Heart right ventricle (tissue), 16 donors: ENCODE results near the gene MRPS31. TPM values are rescaled to one million over a fixed set of nuclear protein-coding genes. Genes with fewer than 3 reads are reported as not detected.

Source experiments
- ATAC-seq, 8 donors: fragments of 200-7000 bp; cut with Tn5 transposase; one replicate each; pipeline ENCODE4 v1.9.1; 2020; ENCODE audit warnings: mild to moderate bottlenecking in 8 of 8, moderate library complexity in 8 of 8, moderate number of reproducible peaks in 1 of 8
- DNase-seq, 2 donors: peaks; one replicate each; pipeline ENCODE4 v3.0.0-alpha.2; 2020
- H3K27ac ChIP-seq, 10 donors: fragments of 200-600 bp; sonication (generic) in 2 of 10; one replicate each; pipeline versions ENCODE4 v1.5.0 to v1.8.0; 2020 to 2022; ENCODE audit warnings: mild to moderate bottlenecking in 3 of 10
- H3K27me3 ChIP-seq, 7 donors: fragments of 200-600 bp; one replicate each; pipeline ENCODE4 v1.8.0; 2021 to 2022; ENCODE audit warnings: mild to moderate bottlenecking in 2 of 7
- H3K36me3 ChIP-seq, 9 donors: fragments of 200-600 bp; sonication (generic) in 1 of 9; one replicate each; pipeline versions ENCODE4 v1.5.0 to v1.8.0; 2020 to 2022; ENCODE audit warnings: mild to moderate bottlenecking in 2 of 9
- H3K4me1 ChIP-seq, 9 donors: fragments of 200-600 bp; sonication (generic) in 1 of 9; one replicate each; pipeline versions ENCODE4 v1.5.0 to v1.8.0; 2020 to 2022; ENCODE audit warnings: mild to moderate bottlenecking in 4 of 9
- H3K4me3 ChIP-seq, 10 donors: fragments of 200-600 bp; sonication (generic) in 2 of 10; one replicate each; pipeline versions ENCODE4 v1.5.0 to v1.8.0; 2020 to 2022; ENCODE audit warnings: mild to moderate bottlenecking in 7 of 10, moderate library complexity in 2 of 10
- H3K9me3 ChIP-seq, 11 donors: fragments of 200-600 bp in 10 of 11; sonication (generic) in 2 of 11; one replicate each; pipeline versions ENCODE4 v1.5.0 to v1.8.0; 2013 to 2022; ENCODE audit warnings: mild to moderate bottlenecking in 2 of 11, control low read depth in 1 of 11, moderate library complexity in 1 of 11
- WGBS, 2 donors: extraction: QIAGEN DNeasy Blood & Tissue Kit; methylation state at CpG; one replicate each; pipeline ENCODE4 v1.1.7; 2013; ENCODE audit warnings: inconsistent platforms in 1 of 2; 5-methylcytosine and 5-hydroxymethylcytosine counted together
- intact Hi-C, 10 donors: fragments of 100-400 bp; cut with DNase I; formaldehyde crosslinking; loops; one replicate each; pipeline versions ENCODE4 v1.11.1 to v1.14.2; 2022
- polyA plus RNA-seq, 2 donors: library from polyadenylated mRNA; stranded (reverse); fragments of 200-250 nt; gene quantifications; one replicate each; pipeline ENCODE4 v1.2.3, GENCODE V29; 2013
- total RNA-seq, 10 donors: library from RNA; stranded (reverse); fragmentation: NEBNext Ultra II Directional in 3 of 10; extraction: Animal tissue kit (Norgen Biotek cat#: 25700) in 3 of 10; gene quantifications; one replicate each; pipeline versions ENCODE4 v1.2.1 to v1.2.4, GENCODE V29; 2021 to 2023
- TF ChIP-seq, protein P1 (sequence below), 9 donors: fragments of 200-600 bp; sonication (generic) in 2 of 9; IDR thresholded peaks; one replicate each; pipeline versions ENCODE4 v1.5.0 to v1.8.0; 2021 to 2022; ENCODE audit warnings: antibody characterized with exemption in 9 of 9, mild to moderate bottlenecking in 5 of 9, moderate library complexity in 1 of 9
- donor health status: Arrhythmogenic right ventricular cardiomyopathy.
- donor health status: ischemic (EF 13 %, LVEDD 7.1; RV severe dilation, severe dysfunction).
- donor health status: healthy with polysubstance abuse.
- donor health status: DM: no; HTN: yes; CAD: no.
- donor health status: DM: no; HTN: no; CAD: no.
- donor health status: ischemic (EF 25% LVEDD 6.9; RV normal size, moderate dysfunction).
- donor health status: ischemic (EF 25% LVEDD 5.7; RV mildly dilated, moderate dysfunction).
- donor health status: healthy.
- donor health status: DM: yes; HTN: yes; CAD: no.
- donor health status: Ischemic cardiomyopathy.
- donor health status: ischemic (EF 35%, LVEDD 5.7; RV mildly dilated, moderate dysfunction).
- donor health status: nonischemic (EF 11% LVEDD 7.7; RV severe dilation, severe dysfunction).
- donor health status: DM: yes; HTN: yes; CAD: no.
- donor health status: PGD.
- donor health status: ischemic (EF 29% LVEDD 5.4; RV normal size, mild dysfunction).
- donor health status: nonischemic (EF 23%, LVEDD 6.1; RV moderate dilation, normal function).

MRPS31 gene
- total and polyA plus RNA-seq, 12 donors: 22.2 to 121 (median 30.5) TPM

DNA sequence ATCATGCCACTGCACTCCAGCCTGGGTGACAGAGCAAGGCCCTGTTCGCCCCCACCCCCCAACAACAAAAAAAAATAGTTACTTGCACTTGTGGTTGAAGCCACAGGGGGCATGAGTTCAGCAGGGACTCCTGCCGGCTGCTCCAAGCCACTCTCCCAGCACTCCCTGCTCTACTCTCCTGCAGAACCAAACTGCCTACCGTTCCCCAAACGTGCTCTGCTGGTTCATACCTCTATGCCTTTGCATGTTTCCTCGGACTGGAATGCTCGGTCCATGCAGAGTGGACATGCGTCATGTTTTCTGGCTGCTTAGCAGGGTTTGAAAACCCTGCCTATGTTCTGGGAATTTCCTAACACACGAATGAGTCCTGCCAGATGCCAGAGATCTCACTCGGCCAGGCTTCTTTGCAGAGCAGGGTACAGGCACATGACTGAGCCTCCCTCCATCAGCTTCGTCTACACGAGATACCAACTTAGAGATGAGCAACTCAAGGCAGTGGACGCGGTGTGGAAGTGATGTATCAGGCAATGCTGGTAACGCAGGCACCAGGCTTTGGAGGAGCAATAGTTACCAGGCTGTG is 9.9 kb upstream of the MRPS31 start:
- Histone ChIP-seq H3K4me3 (no peak overlapping the region), H3K27ac (no peak overlapping the region), H3K36me3 (no peaks in the 10 kb centered on the region), H3K4me1 (peaks cover 0 to 24% (median 0%) of the 10 kb centered on the region in 9 donors), H3K27me3 (no peaks in the 10 kb centered on the region), H3K9me3 (no peaks in the 10 kb centered on the region)
- DNase-seq (no peak), ATAC-seq (no peak)
- TF ChIP-seq, protein P1, sequence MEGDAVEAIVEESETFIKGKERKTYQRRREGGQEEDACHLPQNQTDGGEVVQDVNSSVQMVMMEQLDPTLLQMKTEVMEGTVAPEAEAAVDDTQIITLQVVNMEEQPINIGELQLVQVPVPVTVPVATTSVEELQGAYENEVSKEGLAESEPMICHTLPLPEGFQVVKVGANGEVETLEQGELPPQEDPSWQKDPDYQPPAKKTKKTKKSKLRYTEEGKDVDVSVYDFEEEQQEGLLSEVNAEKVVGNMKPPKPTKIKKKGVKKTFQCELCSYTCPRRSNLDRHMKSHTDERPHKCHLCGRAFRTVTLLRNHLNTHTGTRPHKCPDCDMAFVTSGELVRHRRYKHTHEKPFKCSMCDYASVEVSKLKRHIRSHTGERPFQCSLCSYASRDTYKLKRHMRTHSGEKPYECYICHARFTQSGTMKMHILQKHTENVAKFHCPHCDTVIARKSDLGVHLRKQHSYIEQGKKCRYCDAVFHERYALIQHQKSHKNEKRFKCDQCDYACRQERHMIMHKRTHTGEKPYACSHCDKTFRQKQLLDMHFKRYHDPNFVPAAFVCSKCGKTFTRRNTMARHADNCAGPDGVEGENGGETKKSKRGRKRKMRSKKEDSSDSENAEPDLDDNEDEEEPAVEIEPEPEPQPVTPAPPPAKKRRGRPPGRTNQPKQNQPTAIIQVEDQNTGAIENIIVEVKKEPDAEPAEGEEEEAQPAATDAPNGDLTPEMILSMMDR (IDR thresholded peaks at IDR 0.05): no peak
- intact Hi-C loops: loop anchor here in 1 of 10 donors (10.0 kb wide), 1 partner anchor 284 kb away; the partner anchor contains the start of gene WBP4
- WGBS, 2 donors: 70 to 74% methylated on average over 14 of the region's 14 CpGs

DNA sequence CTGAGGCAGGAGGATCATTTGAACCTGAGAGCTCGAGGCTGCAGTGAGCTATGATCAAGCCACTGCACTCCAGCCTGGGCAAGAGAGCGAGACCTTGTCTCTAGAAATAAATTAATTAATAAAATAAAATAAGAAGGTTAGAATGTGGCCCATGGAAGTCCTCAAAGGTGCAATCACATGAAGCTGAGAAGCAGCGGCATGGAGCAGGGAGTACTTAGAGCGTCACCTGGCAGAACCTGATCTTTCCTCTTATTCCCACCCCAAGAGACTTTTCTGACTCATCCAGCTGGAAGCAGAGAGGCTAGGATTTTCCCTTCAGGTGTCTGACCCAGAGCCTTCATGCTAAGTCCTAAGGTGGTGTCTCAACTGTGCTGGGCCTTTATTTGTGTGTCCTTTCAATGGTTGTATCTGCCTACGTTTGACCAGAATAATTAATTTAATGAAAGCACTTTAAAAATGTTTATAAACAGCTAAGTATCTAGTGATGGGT is 8.9 kb upstream of the MRPS31 start:
- no peaks in the 10 kb centered on the region for H3K36me3 ChIP-seq
- TF ChIP-seq, protein P1 (IDR thresholded peaks at IDR 0.05): no peak
- DNase-seq (no peak), ATAC-seq (no peak)
- 95 to 98% methylated on average over 5 of the region's 5 CpGs for WGBS, 2 donors
- intact Hi-C loops: loop anchor here in 6 of 10 donors (5.0 to 10.0 kb wide), 5 partner anchors 275 to 1098 kb away; partner anchors contain the start of gene WBP4 (in 1 of the 6)
- no peaks in the 10 kb centered on the region for H3K27me3 ChIP-seq
- no peaks in the 10 kb centered on the region for H3K9me3 ChIP-seq
- no peak overlapping the region for H3K27ac ChIP-seq
- peaks cover 0 to 25% (median 0%) of the 10 kb centered on the region in 9 donors for H3K4me1 ChIP-seq
- no peak overlapping the region for H3K4me3 ChIP-seq

DNA sequence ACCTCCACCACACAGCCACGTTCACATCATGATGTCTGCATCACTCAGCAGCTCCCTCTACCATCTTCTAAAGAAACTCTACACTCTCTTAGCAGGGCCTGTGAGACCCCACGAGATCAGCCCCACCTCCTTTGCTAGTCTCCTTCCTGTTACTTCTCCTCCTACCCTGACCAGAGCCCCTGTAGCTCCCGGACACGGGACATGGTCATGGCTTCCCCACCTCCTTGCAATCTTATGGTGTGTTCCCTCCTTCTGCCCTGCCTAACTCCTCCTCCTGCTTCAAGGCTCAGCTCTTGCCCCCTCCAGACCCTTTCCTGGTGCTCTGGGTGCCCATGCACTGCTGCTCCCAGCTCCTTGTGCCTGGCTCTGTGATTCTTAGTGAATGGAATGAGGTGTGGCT is 8.1 kb upstream of the MRPS31 start:
- no peak for DNase-seq
- Histone ChIP-seq H3K4me1 (peaks cover 0 to 25% (median 0%) of the 10 kb centered on the region in 9 donors), H3K27me3 (no peaks in the 10 kb centered on the region), H3K9me3 (no peaks in the 10 kb centered on the region), H3K4me3 (no peak overlapping the region), H3K36me3 (no peaks in the 10 kb centered on the region), H3K27ac (no peak overlapping the region)
- TF ChIP-seq, protein P1 (IDR thresholded peaks at IDR 0.05): no peak
- intact Hi-C loops: loop anchor here in 6 of 10 donors (5.0 to 10.0 kb wide), 4 partner anchors 276 to 1097 kb away; no protein-coding TSS in a partner anchor
- no peak for ATAC-seq
- 38 to 39% methylated on average over 4 of the region's 4 CpGs for WGBS, 2 donors

DNA sequence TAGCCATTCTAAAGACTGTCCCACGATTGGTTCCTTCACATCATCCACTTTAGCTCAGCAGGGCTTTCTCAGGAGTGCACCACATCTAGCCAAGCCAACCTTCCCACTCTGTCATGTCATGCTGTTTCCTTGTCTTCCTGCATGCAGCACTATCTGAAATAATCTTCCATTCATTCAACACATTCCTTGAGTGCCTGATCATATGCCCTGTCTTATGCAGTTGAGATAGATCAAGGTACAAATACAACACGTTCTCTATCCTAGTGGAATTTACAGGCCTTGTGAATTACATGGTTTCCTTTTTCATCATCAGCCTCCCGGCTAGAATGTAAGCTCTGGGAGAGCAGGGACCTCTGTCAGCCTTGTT is 6.8 kb upstream of the MRPS31 start:
- TF ChIP-seq, protein P1 (IDR thresholded peaks at IDR 0.05): no peak
- DNase-seq (no peak), ATAC-seq (peak in 2 of 8 donors; percentile 5 to 14)
- H3K27ac ChIP-seq: peak overlapping the region in 1 of 10 donors; percentile 79
- H3K36me3 ChIP-seq: no peaks in the 10 kb centered on the region
- H3K27me3 ChIP-seq: no peaks in the 10 kb centered on the region
- H3K4me1 ChIP-seq: peaks cover 0 to 25% (median 0%) of the 10 kb centered on the region in 9 donors
- no peaks in the 10 kb centered on the region for H3K9me3 ChIP-seq
- 22 to 27% methylated on average over 3 of the region's 3 CpGs for WGBS, 2 donors
- intact Hi-C loops: loop anchor here in 6 of 10 donors (5.0 to 10.0 kb wide), 4 partner anchors 277 to 1095 kb away; no protein-coding TSS in a partner anchor
- peak overlapping the region in 1 of 10 donors; percentile 33 for H3K4me3 ChIP-seq
